Sciatic nerve (tissue), 2 donors: ENCODE measurements around the gene HBEGF. TPM values are rescaled to one million over a fixed set of nuclear protein-coding genes. Genes with fewer than 3 reads are reported as not detected.

Experiments
- ATAC-seq: fragments of 200-7000 bp; cut with Tn5 transposase; one replicate; pipeline ENCODE4 v1.9.1; 2020; ENCODE audit warnings: mild to moderate bottlenecking, moderate library complexity
- DNase-seq: peaks from one replicate; pipeline ENCODE4 v3.0.0-alpha.2; 2020; ENCODE audit warnings: low spot score
- intact Hi-C: fragments of 100-400 bp; cut with DNase I; formaldehyde crosslinking; loops from one replicate; pipeline ENCODE4 v1.14.2; 2022
- total RNA-seq: library from RNA; stranded (reverse); fragmentation: NEBNext Ultra II Directional; extraction: Animal tissue kit (Norgen Biotek cat#: 25700); gene quantifications from one replicate; pipeline ENCODE4 v1.2.1, GENCODE V29; 2021
- donor health status: DM: no; HTN: no; CAD: no.
- donor health status: DM: no; HTN: no; CAD: no.

The HBEGF gene
- total RNA-seq, 1 donor from 2014 or later, result 21.1 TPM

DNA sequence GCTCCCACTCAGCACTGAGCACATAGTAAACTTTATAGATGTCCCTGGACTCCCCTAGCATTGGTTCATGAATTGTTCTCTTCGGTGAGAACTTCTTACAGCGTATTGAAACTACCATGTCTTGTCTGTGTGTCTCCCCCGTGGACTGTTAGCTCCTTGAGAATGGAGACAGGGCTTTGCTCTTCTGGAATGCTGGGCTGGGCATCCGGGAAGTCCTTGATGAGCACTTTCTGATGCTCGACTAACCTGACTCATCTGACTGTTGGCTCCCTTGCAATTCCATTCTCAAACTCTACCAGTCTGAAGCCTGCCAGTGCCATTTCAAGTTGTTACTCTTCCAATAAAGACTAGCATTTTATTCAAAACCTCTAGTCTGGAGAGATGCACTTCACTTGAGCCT, 28.5 kb downstream of the HBEGF start:
- ATAC-seq, result no peak
- intact Hi-C loops, result no loop called here
- DNase-seq, result no peak

DNA sequence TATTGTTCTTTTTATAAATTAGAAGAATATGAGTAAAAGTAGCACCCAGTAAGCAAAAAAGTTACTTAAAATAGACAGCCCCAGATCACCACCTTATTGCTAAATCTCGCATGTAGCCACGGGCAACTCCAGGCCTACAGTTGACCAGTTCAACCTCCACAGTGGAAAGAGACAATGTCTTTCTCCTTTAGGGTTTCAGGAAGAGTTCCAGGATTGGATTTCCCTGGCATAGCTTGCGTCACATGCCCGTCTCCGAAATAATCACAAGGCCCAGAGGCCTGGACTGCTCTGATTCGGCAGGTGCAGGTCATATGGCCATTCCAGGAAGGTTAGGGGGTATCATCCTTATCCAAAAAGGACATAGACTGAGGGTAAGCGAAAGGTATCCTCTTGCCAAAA, 33.6 kb downstream of the HBEGF start:
- intact Hi-C loops, result no loop called here
- DNase-seq, result no peak
- ATAC-seq, result no peak

DNA sequence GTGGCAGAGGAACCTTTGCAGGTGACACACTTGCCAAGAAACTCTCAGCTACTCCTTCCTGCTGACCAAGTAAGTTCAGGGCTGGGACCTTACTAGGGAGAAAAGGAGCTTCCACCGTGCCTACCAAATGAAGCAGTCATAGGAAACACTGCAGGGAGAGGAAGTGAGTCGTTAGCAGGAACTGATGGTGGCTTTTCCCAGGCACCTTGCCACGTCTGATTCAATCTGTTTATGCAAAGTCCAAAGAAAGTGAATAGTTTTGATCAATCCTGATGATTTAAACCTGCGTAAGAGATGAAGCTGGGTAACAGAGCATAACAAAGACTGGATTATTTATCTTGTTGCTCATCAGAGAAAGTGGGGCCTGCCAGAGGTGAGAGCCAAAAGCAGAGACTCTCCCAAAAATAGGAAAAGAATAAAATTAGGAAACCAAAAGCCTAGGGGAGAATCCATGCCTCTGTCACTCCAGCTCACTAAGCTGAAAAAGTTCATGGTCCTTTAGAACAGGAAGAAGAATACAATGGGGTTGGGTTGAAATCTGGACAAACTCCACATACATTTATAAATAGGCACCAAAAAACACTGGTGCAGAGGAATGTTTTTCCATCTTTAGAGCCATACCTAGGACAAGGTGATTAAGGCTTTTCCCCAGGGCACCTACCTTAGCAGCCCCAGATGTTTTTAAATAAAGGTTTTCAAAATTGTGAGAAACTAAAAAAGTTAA, 34.2 kb downstream of the HBEGF start:
- DNase-seq (no peak), ATAC-seq (peak; percentile 55)
- intact Hi-C loops, result no loop called here

DNA sequence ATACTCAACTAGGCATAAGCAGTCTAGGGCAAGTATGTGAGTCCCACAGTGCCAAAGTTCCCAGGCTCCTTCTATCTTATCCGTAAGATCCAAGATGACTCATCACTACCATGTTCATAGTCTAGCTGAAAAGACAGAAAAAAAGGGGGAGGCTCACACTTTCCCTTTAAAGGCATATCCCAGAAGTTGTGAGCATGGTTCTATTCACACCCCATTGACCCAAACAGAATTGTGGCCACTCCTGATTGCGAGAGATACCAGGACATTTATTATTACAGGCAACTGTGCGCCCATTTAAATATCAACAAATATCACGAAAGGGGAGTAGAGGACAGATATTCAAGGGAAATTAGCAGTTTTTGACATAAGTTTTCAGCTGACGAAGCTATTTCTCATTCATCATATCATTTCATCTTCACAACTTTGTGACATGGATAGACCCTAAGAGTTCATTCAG, 35.4 kb downstream of the HBEGF start:
- intact Hi-C loops, result no loop called here
- DNase-seq, result no peak
- no peak for ATAC-seq

DNA sequence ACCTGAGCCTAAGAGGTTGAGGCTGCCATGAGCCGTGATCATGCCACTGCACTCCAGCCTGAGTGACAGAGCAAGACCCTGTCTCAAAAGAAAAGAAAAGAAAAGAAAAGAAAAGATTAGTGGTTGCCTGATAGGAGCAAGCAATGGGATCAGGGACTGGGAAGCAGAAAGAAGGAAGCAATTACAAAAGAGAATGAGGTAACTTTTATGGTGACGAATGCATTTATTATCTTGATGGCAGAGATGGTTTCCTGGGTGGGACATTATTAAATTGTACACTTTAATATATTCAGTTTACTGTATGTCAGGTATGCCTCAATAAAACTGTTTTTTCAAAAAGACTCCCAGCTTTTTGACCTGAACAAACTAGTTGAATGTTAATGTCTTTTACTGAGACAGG, 36.0 kb downstream of the HBEGF start:
- ATAC-seq, result no peak
- DNase-seq, result no peak
- intact Hi-C loops, result no loop called here

DNA sequence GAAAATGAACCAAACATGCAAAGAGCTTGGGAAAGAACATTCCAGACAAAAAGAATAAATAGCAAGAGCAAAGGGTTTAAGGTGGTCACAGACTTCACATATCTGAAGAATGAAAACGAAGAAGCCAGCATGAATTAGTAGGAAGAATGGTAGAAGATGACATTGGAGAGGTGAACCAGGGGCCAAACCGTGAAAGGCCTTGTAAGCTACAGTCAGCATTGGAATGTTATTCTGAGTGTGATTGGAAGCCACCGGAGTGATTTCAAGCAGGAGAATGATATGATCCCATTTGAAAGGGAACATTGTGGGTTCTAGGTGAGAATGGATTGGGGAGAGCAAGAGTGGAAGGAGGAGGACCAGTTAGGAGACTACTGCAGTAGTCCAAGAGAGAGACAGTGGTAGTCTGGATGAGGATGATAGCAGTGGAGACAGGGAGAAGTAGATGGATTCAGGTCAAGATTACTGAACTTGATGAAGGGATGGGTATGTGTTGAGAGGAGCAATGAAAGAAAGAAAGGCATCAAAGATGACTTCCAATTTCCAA, 36.6 kb downstream of the HBEGF start:
- intact Hi-C loops, result no loop called here
- no peak for ATAC-seq
- DNase-seq, result no peak

DNA sequence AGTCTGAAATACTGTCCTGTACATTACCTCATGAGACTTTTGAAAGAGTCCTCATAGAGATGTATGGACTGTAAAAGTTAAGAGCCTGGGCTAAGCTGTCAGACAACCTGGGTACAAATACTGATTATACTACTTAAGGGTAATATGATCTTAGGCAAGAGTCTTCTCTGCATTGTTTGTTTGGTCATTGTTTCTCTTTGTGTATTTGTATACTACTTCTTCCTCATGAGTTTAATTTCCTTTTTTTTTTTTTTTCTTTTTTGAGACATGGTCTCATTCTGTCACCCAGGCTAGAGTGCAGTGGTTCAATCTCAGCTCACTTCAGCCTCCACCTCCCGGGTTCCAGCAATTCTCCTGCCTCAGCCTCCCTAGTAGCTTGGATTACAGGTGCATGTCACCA, 40.9 kb downstream of the HBEGF start:
- ATAC-seq, result no peak
- no peak for DNase-seq
- intact Hi-C loops, result no loop called here

DNA sequence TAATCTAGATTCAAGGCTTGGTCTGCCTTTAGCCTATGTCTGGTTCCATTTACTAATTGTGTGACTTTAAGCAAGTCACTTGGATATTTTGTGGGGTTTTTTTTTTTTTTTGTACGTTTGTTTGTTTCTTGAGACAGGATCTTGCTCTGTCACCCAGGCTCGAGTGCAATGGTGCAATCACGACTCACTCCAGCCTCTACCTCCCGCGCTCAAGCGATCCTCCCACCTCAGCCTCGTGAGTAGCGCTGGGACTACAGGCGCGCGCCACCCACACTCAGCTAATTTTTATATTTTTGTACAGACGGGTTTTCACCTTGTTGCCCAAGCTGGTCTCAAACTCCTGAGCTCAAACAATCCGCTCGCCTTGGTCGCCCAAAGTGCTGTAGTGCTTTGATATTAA, 42.4 kb downstream of the HBEGF start:
- no peak for ATAC-seq
- DNase-seq, result no peak
- intact Hi-C loops, result no loop called here

DNA sequence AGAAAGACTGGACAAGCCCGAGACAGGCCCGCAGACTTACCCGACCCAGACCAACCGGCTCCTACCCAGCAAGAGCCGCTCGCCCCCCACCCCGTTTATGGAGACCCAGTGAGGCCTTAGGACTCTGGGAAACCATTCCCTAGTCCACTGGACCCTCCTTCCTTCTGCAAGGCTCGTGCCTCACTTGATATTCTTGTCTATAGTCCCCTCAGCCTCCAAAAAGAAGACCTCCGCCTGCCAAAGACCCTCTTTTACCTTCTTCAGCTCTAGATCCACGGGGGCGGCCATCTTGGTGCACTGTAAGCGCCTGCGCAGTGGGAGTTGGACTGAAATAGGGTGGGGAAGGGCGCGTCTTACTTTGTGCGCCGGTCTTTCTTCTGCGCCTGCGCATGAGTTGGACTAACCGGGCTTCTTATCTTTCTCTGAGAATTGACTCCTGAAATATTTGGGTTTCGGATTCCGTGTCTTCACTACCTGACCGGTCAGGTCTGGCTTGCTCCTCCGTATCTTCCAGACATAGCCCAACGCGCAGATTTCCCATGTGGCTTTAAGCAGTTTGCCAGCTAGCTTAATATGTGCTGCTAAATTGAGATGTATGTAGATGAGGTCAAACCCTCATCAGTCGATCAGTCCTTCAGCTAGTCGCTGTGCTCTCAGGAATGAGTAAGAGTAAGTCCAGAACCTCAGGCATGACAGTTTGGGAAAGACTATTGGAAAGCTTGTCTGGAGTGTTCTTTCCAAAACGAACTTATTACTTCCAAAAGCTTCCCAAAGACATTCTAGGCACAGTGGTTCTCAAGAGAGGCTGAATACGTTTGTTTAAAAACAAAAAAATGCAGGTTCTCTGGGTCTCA, 43.4 kb downstream of the HBEGF start, which contains the start of gene PFDN1:
Gene PFDN1, minus strand, starts transcription at position 316 of the 854 bp plus-strand sequence. Its CDS starts 28 bp downstream, at position 288.
- peak; percentile 96 for DNase-seq
- peak; percentile 99 for ATAC-seq
- intact Hi-C loops, result no loop called here

DNA sequence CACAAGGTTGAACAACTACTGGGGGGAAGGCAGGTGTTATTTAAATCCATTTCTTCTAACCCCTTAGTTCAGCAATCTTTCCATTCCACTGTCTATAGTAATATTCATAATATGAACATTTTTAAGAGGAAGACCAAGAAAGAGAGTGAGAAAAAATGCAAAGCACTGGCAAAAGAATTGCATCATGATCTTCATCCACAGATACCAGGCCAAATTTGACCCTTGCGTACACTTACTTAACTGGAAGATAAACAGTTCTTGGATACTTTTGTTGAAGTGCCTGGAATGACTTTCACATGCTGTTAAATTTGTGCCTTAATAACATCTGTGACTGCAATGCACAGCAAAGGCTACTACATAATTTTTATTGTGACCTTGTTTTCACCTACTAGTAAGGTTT, 45.3 kb downstream of the HBEGF start:
- ATAC-seq (no peak), DNase-seq (no peak)
- intact Hi-C loops, result no loop called here

DNA sequence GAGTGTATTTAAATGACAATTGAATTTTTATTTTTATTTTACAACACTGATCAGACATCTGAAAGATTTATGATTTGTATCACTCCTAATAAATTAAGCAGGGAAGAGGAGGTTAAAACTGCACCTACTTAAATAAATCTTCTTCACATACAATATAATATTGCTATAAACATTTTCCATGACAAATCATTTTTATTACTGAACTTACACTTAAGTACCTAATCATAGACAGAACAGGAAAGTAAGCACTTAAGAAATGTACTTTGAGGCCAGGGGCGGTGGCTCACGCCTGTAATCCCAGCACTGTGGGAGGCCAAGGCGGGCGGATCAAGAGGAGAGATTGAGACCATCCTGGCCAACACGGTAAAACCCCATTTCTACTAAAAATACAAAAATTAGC, 47.3 kb downstream of the HBEGF start:
- no peak for DNase-seq
- intact Hi-C loops, result no loop called here
- no peak for ATAC-seq

DNA sequence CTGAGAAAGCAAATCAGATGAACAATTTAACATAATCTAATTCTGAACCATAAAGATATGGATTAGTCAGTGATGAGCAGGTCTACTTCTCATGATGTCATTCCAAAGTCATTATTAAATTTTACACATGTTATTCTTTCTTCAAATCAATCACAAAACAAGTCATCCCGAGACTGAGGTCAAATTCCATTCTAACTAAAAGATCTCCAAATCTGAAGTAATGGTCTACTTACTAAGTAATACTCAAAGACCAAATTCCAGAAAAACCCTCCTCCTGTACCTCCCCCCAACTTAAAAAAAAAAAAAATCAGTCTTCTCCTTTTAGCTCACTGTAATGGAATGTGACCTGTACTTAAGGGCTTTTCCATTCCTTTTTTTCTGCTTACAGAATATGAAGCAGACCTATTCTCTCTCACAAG, 48.2 kb downstream of the HBEGF start:
- intact Hi-C loops, result no loop called here
- ATAC-seq (no peak), DNase-seq (no peak)

DNA sequence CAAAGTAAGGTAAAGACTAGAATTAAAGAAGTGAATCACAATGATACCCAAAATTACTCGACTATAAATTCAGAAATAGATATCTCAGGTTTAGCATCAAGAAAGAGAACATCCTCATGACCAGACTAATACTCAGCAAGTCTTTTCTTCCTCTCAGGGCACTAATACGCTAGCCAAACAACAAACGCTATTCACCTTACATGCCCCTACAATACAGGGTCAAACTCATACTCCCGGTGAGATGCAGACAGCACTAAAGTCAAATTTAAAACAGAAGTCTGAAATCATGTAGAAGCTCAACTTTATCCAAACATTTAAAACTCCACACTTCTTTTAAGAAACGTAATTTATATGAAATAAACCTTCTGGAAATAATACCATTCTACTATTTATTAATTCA, 49.1 kb downstream of the HBEGF start:
- intact Hi-C loops, result no loop called here
- DNase-seq, result no peak
- ATAC-seq, result no peak

DNA sequence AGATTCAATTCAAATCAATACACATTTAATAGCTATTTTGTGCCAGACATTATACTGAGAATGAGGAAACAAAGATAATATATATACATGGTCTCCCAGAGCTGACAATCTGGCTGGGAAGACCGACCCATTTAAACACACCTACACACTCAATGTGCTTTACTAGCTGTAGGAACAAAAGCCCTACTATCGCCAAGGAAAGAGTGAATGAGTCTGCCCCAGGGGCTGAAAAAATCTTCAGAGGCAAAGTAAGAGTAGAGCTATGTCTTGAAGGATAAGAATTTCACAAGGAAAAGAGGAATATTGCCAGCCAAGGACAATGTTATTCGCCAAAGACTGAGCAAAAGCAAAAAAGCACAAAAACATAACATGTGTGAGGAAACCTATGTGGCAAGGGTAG, 50.1 kb downstream of the HBEGF start:
- no peak for DNase-seq
- no peak for ATAC-seq
- intact Hi-C loops, result no loop called here

DNA sequence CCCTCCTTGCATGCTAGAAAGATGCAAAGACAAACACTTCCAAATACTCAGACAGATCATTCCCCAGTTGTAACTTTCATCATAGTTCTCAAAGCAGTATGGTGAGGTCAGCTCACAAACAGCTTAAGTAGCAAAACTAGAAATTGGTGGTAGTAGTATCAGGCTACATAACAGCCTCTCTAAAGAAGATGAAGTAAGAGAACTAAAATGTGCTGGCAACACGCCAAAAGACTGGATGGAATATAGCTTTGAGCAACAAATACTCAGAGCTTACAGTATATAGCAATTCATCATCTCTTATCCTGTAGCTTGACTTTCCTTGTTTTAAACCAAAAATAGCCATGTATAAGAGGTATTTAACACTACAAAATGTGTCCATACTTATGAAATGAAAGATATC, 51.0 kb downstream of the HBEGF start:
- intact Hi-C loops, result no loop called here
- DNase-seq (no peak), ATAC-seq (peak; percentile 64)

DNA sequence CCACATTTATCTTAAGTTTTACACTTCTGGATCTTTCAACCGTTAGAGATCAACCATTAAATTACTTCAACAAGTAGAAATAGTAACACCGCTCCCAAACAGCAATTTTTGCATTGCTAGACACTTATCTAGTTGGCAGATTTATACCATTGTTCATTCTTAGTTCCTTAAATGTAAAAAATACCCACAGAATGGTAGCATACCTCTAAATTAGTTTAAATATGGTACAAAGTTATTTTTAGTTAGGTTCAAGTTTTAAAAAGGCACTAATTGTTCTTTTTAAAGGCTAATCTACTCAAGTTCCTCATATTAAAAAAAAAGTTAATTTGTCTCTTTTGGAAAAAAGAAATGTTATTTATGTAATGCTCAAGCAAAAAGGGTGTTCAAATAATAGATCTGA, 51.6 kb downstream of the HBEGF start:
- intact Hi-C loops, result no loop called here
- no peak for ATAC-seq

DNA sequence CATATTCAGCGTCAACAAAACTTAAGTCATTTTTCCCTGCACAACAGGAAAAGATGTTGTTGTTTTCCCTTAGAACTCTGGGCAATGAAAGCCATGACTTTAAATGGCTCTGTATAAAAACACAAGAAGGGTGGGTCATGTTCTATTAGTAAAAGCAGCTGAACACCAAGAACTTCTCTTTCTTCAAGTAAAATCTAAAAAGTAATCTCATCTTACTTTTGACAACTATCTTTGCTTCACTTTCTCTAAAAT, 52.6 kb downstream of the HBEGF start:
- no peak for DNase-seq
- intact Hi-C loops, result no loop called here
- peak; percentile 26 for ATAC-seq

More for the DNA sequence above, 51.6 kb downstream of the HBEGF start:
- no peak for DNase-seq

DNA sequence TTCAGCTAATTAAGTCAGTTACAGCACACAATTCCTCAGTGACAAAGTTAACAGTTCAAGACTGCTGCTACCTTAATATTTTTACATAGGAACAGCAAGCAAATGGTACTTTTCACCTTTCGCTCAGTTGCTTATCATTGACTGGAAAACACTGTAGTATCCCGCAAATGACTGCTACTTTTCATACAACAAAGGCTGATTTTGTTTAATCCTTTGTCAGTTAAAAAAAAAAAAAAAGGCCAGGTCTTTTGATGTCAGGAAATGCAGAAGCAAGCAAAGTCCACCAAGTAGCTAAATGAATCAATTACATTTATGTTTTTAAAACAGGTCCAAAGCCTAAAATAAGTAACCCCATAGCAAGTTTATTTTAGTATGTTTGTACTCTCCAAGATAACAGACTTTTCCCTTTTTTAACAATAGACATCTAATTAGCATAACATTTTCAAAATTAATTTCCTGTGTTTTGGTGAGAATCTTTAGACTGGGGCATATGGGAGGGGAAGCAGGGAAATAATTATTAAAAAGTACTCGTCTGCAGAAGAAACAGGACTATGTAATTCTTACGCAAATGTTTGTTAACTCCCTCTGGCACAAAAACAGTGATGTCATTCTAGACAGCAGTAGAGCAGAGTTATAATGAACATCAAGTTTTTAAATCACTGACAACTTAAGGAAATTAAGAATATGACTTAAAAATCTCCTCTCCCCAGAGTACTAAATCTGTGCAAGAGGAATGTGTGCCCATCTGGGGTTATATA, 53.1 kb downstream of the HBEGF start:
- peak; percentile 78 for ATAC-seq
- intact Hi-C loops, result no loop called here
- no peak for DNase-seq

DNA sequence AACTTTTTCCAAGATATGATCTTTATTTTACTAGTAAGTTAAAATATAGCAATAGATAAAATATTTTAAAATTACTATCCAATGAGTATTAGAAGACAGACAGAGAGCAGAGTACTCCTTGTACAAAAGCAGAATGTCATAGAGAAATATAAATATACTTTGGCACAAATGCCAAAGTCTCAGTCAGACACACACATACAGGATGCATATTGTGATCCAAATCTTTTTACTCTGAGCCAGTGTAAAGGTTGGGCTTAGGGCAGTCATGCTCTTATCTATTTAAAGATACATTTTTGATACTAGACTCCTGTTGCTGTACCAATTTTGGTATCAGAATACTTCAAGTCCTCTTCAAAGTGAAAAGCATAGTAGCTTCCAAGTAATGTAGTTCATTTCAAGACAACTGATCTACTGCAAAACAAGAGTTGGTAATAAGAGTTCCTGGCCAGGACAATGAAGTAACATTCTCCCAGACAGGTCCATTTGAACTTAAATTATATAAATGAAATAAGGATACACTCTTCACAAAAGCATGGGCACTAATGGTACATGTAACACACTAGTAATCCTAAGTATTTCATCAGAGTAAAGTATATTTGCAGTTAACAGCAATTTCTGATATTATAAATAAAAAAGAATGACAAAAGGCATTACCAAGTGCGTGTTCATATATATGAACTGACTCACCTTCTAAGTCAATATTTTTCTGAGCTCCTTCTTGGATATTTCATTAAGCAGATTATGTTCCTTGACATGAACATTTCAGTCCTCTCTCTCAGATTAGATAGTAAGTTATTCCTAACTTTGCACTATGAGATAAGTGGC, 54.0 kb downstream of the HBEGF start:
- intact Hi-C loops, result no loop called here
- no peak for ATAC-seq
- DNase-seq, result no peak
